ENCODE measurements around the gene DNAH2. TPM values are rescaled to one million over a fixed set of nuclear protein-coding genes. Genes with fewer than 3 reads are reported as not detected.

Gene DNAH2
- total and polyA plus RNA-seq, 2 experiments from 2014 or later = 0.77 to 2.1 TPM

- Histone ChIP-seq H3K4me3 (no peak overlapping the region), H2AFZ (no peak overlapping the region), H3K9me3 (ENCODE audit: low read depth) (no peaks in the 10 kb centered on the region), H3K9me2 (replicated peaks; ENCODE audit: insufficient read depth) (no peaks in the 10 kb centered on the region), H3K27me3 (no peaks in the 10 kb centered on the region), H3K36me3 (replicated peaks; ENCODE audit: insufficient read depth, low read depth) (no peaks in the 10 kb centered on the region), H3K27ac (no peak overlapping the region), H4K20me1 (ENCODE audit: insufficient read depth, poor library complexity, severe bottlenecking) (no peaks in the 10 kb centered on the region), H3K4me2 (no peak overlapping the region), H3K4me1 (ENCODE audit: insufficient read depth) (no peaks in the 10 kb centered on the region), H3K79me2 (no peaks in the 10 kb centered on the region)
- WGBS (ENCODE audit: low lambda C conversion rate, missing lambda C conversion rate) = 74% methylated on average over 19 of the region's 19 CpGs
- TF ChIP-seq EZH2 (IDR thresholded peaks at IDR 0.05; ENCODE audit: borderline replicate concordance) (no peak), CTCF (IDR thresholded peaks at IDR 0.05; ENCODE audit: poor library complexity) (no peak), EZH2phosphoT487 (IDR thresholded peaks at IDR 0.05; ENCODE audit: low read depth, severe bottlenecking, unreplicated experiment) (no peak)
- DNase-seq (ENCODE audit: low spot score) = no peak
These were observed 76.6 kb downstream of the DNAH2 start for GRCh38 chr17:7794075-7794663.

- Histone ChIP-seq H2AFZ (no peak overlapping the region), H3K36me3 (replicated peaks; ENCODE audit: insufficient read depth, low read depth) (no peaks in the 10 kb centered on the region), H3K79me2 (no peaks in the 10 kb centered on the region), H3K9me2 (replicated peaks; ENCODE audit: insufficient read depth) (no peaks in the 10 kb centered on the region), H3K4me1 (ENCODE audit: insufficient read depth) (no peaks in the 10 kb centered on the region), H3K9me3 (ENCODE audit: low read depth) (no peaks in the 10 kb centered on the region), H4K20me1 (ENCODE audit: insufficient read depth, poor library complexity, severe bottlenecking) (no peaks in the 10 kb centered on the region), H3K27ac (no peak overlapping the region), H3K4me2 (no peak overlapping the region), H3K27me3 (no peaks in the 10 kb centered on the region), H3K4me3 (no peak overlapping the region)
- WGBS (ENCODE audit: low lambda C conversion rate, missing lambda C conversion rate) = 88% methylated on average over 12 of the region's 13 CpGs
- no peak for DNase-seq (ENCODE audit: low spot score)
- TF ChIP-seq CTCF (IDR thresholded peaks at IDR 0.05; ENCODE audit: poor library complexity) (no peak), EZH2 (IDR thresholded peaks at IDR 0.05; ENCODE audit: borderline replicate concordance) (no peak), EZH2phosphoT487 (IDR thresholded peaks at IDR 0.05; ENCODE audit: low read depth, severe bottlenecking, unreplicated experiment) (no peak)
These were observed 80.4 kb downstream of the DNAH2 start for GRCh38 chr17:7797976-7798375.

- Histone ChIP-seq H3K27me3 (no peaks in the 10 kb centered on the region), H2AFZ (no peak overlapping the region), H3K79me2 (no peaks in the 10 kb centered on the region), H3K27ac (no peak overlapping the region), H3K4me1 (ENCODE audit: insufficient read depth) (no peaks in the 10 kb centered on the region), H3K4me2 (no peak overlapping the region), H4K20me1 (ENCODE audit: insufficient read depth, poor library complexity, severe bottlenecking) (no peaks in the 10 kb centered on the region), H3K9me2 (replicated peaks; ENCODE audit: insufficient read depth) (no peaks in the 10 kb centered on the region), H3K9me3 (ENCODE audit: low read depth) (no peaks in the 10 kb centered on the region), H3K36me3 (replicated peaks; ENCODE audit: insufficient read depth, low read depth) (no peaks in the 10 kb centered on the region), H3K4me3 (no peak overlapping the region)
- TF ChIP-seq EZH2phosphoT487 (IDR thresholded peaks at IDR 0.05; ENCODE audit: low read depth, severe bottlenecking, unreplicated experiment) (no peak), CTCF (IDR thresholded peaks at IDR 0.05; ENCODE audit: poor library complexity) (no peak), EZH2 (IDR thresholded peaks at IDR 0.05; ENCODE audit: borderline replicate concordance) (no peak)
- 83% methylated on average over 13 of the region's 13 CpGs for WGBS (ENCODE audit: low lambda C conversion rate, missing lambda C conversion rate)
- no peak for DNase-seq (ENCODE audit: low spot score)
These were observed 81.3 kb downstream of the DNAH2 start for GRCh38 chr17:7798839-7799238.

Measured in hepatocyte (in vitro differentiated cells).